KG1 (cell line): ENCODE data around the gene CLEC16A.

Experiments used
- DNase-seq: peaks from one replicate; lab custom pipeline; 2025; lab: John Stamatoyannopoulos, UW

Gene CLEC16A

DNA sequence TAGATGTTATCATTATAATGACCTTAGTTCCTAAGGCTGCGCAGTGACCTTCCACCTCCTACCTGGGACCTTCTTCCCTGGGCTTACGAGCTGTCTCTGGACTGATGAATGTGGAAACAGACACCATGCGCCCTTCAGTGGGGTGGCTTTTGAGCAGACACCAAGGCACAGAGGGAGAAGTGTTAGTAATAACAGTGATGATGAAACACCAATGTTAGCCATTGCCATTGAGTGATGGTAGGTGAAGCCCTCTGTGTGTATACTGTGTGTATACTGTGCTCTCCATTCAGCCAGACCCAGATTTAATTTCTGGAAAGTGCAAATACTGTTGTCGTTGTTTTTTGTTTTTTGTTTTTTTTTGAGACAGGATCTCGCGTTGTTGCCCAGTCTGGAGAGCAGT is 44.5 kb downstream of the CLEC16A start:
- no peak for DNase-seq

DNA sequence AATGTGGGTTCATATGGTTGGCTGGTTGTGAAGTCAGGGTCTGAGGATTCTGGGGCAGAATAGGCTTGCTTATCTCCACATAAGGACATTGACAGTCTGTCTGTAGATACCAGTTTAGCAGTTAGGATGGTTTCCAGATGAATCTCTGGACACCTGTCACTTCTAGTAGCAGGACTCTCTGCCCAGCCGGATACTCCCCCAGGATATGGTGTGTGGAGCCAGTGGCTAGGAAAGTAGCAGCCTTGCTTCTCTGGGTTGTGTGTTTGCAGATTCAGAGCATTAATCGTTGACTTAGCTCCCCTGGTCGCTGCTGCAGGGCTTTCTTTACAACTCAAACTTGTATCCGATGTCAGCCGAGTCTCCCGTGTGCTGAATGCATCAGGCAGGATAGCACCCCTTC is 45.2 kb downstream of the CLEC16A start:
- no peak for DNase-seq

- no peak for DNase-seq
Measured at GRCh38 chr16:10990378-10990777, 46.0 kb downstream of the CLEC16A start.

DNA sequence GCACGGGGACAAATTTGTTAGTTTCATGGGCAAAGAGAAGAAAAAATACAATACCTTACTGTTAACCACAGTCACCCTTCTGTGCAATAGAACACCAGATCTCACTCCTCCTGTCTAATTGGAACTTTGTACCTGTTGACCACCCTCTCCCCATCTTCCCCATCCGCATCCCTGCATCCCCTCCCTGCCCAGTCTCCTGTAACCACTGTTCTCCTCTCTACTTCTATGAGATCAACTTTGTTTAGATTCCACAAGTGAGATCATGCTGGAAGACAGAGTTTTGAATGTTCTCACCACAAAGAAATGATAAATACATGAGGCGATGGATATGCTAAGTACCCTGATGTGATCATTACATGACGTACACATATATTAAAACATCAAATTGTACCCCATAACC is 47.7 kb downstream of the CLEC16A start:
- no peak for DNase-seq

GRCh38 chr16:10992797-10993196 is 48.4 kb downstream of the CLEC16A start:
- no peak for DNase-seq

DNA sequence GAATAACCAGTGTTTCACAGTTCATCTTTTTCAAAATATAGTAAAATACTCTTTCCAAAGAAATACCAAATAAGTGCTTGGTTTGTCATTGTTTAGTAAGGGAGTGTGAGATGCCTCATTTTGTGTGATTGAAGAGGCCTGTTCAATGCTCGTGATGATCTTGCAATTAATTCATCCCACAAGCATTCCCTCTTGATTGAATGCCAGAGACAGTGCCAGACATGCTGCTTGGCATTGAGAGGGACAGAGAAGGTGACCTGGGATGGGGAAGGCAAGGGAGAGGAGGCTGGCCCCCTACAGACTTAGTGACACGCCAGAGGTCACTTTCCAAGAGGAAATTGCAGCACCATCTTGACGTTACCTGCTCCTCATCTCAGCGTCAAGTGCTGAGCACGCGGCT is 49.3 kb downstream of the CLEC16A start:
- no peak for DNase-seq

DNA sequence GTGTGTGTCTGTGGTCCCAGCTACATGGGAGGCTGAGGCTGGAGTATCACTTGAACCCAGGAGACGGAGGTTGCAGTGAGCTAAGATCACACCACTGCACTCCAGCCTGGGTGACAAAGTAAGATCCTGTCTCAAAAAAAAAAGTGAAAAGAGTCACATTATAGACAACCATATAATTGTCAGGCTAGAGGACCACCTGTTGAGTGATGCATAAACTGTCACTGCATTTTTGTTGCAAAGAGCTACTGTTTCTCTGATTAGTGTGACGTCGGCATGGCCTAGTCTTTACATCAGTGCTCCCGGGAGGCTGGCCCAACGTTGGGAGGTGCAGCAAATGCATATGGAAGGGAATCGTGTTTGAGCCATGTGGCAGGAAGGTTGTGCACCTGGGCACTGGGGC is 50.2 kb downstream of the CLEC16A start:
- DNase-seq, result no peak

- DNase-seq, result peak; percentile 5
Measured at GRCh38 chr16:10995565-10995964, 51.2 kb downstream of the CLEC16A start.

GRCh38 chr16:10997485-10997884 is 53.1 kb downstream of the CLEC16A start:
- no peak for DNase-seq

- DNase-seq, result no peak
Measured at GRCh38 chr16:10999300-10999699, 54.9 kb downstream of the CLEC16A start.

- DNase-seq, result no peak
Measured at GRCh38 chr16:11001611-11002010, 57.2 kb downstream of the CLEC16A start.

DNA sequence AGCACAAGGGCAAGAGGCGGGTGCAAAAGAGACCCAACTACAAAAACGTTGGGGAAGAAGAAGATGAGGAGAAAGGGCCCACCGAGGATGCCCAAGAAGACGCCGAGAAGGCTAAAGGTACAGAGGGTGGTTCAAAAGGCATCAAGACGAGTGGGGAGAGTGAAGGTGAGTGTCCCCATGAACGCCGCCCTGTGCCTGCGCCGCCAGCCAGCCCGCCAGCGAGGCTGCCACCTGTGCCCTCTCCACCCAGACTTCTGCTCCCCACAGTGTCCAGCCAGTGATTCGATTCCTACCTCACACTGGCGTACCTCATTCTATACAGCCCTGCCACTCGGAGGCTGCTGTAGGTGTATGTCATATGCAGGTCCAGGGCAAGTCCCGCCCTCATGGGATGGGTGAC is 58.8 kb downstream of the CLEC16A start:
- DNase-seq, result no peak

- no peak for DNase-seq
Measured at GRCh38 chr16:11004351-11004750, 60.0 kb downstream of the CLEC16A start.

GRCh38 chr16:11004973-11005610 is 60.7 kb downstream of the CLEC16A start:
- DNase-seq, result no peak

GRCh38 chr16:11005611-11005975 is 61.2 kb downstream of the CLEC16A start:
- DNase-seq, result no peak

DNA sequence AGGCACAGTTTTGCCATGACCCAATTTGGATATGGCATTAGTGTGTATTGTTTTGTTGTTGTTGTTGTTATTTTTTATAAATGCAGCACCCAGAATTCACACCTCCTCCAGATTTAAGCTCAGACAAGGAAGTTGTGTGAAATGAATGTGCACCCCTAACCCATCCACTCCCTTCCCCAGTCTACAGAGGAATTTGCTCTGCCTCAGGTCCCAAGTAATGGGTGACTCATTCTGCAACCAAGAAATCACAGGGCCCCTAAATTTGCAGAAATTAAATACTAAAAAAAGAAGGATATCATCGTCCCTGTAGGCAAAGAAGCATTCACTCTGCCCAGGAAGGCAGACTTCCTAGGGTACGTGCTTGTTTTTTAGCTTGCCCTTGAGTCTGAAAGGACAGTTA is 62.3 kb downstream of the CLEC16A start:
- no peak for DNase-seq

- DNase-seq, result no peak
Measured at GRCh38 chr16:11007714-11008280, 63.4 kb downstream of the CLEC16A start.

GRCh38 chr16:11009027-11009755 is 64.8 kb downstream of the CLEC16A start:
- DNase-seq, result no peak

DNA sequence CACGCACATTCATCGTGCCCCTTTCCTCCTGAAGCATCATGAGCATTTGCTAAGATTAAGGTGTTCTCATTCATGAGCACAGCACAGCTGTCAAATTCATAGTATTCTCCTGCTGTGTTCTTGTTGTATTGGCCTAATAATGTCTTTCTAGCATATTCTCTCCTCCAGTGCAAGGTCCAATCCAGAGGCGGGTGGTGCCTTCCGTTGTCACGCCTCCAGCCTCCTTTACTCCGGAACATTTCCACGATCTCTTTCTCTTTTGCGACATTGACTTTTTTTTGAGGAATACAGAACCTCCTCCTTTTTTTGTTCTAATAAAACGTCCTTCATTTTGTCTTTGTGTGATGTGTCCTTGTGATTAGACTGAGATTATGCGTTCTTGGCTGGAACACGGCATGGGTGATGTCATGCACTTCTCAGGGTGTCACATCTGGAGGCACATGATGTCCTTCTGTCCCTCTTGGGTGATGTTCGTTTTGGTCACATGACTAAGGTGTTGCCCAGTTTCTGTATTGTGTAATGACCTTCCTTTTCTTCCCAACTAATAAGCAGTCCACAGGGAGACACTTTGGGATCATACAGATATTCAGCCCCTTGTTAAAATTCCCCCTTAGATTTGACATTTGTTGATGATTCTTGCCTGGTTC is 66.3 kb downstream of the CLEC16A start:
- no peak for DNase-seq

- DNase-seq, result no peak
Measured at GRCh38 chr16:11011326-11011725, 67.0 kb downstream of the CLEC16A start.

DNA sequence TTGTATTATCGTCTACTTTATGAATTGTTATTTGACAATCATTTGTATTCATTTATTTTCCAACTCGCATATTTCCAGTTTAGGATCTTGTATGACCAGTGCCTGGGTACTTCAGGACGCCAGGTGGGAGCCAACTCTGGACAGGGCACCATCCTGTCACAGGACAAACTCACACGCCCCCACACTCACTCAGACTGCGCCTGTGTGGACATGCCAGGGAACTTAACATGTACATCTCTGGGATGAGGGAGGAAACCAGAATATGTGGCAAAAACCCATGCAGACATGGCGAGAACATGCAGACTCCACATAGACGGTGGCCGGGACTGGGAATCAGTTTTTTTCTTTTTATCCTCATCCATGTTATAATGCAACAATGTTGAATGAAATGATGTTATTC is 68.5 kb downstream of the CLEC16A start:
- DNase-seq, result no peak

DNA sequence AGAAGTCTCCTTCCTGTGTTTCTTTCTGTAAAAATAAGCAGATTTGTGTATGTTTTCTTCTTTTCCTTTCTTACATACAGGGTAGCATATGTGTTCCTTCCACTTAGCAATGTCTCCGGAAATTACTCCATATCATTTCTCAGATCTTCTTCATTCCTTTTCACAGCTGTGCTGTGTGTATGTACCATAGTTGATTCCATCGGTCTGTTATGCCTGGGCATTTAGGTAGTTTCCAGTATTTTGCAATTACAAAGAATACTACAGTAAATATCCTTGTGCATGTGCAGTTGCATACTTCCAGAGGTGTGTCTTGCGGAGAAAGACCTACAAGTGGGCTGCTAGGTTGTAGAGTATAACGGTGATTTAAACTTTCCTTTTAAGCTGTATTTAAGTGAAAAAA is 69.8 kb downstream of the CLEC16A start:
- no peak for DNase-seq

- DNase-seq, result no peak
Measured at GRCh38 chr16:11015076-11015475, 70.7 kb downstream of the CLEC16A start.
